Measurements from ENCODE around the gene BLM.
"Not testable (repeated sequence)": the region's sequence is repeated elsewhere in the genome, so short reads cannot be mapped to it uniquely, and the experiment has no call there.

GRCh38 chr15:90667755-90668345, 49.3 kb upstream of the BLM start:
- TF ChIP-seq, protein P1, sequence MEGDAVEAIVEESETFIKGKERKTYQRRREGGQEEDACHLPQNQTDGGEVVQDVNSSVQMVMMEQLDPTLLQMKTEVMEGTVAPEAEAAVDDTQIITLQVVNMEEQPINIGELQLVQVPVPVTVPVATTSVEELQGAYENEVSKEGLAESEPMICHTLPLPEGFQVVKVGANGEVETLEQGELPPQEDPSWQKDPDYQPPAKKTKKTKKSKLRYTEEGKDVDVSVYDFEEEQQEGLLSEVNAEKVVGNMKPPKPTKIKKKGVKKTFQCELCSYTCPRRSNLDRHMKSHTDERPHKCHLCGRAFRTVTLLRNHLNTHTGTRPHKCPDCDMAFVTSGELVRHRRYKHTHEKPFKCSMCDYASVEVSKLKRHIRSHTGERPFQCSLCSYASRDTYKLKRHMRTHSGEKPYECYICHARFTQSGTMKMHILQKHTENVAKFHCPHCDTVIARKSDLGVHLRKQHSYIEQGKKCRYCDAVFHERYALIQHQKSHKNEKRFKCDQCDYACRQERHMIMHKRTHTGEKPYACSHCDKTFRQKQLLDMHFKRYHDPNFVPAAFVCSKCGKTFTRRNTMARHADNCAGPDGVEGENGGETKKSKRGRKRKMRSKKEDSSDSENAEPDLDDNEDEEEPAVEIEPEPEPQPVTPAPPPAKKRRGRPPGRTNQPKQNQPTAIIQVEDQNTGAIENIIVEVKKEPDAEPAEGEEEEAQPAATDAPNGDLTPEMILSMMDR (IDR thresholded peaks at IDR 0.05; ENCODE audit: control extremely low read depth in 1 of 3, insufficient read depth in 1 of 3, low read depth in 1 of 3, low read length in 3 of 3), result not testable (repeated sequence)
- TF ChIP-seq EZH2 (IDR thresholded peaks at IDR 0.05; ENCODE audit: low read depth, low read length, severe bottlenecking); POLR2A (IDR thresholded peaks at IDR 0.05; ENCODE audit: control extremely low read depth in 1 of 2, low read depth in 2 of 2, low read length in 2 of 2); RFX5 (IDR thresholded peaks at IDR 0.05; ENCODE audit: borderline replicate concordance, low read depth, low read length); KDM5A (IDR thresholded peaks at IDR 0.05; ENCODE audit: low read length); BRCA1 (IDR thresholded peaks at IDR 0.05; ENCODE audit: low read depth, low read length): not testable (repeated sequence)

All from H1 (cell line).